DMS53 treated with DMSO at 0.1 percent for 48 hours (cell line): ENCODE measurements around the gene IMMP2L.

Experiments used
- DNase-seq: peaks from one replicate; lab custom pipeline; 2025; ENCODE audit not compliant: unreplicated experiment; lab: John Stamatoyannopoulos, UW

The IMMP2L gene

DNA sequence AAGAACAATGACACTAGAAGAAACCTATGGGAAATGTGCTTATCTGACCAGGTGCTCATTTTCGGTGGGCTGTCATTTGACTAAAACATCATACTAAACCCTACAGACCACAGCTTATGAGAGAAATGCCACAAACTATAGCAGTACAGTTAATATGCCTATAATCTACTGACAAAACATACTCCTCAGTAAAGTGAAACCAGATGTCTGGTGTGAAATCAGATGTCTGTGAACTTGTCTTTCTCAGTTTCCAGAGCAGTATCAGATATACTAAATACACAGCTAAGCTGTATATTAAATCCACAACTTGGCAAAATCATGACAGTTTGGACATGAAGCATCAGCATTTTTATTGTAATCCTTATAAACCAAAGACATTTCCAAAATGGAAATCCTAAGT, 3.3 kb downstream of the IMMP2L start:
- no peak for DNase-seq

DNA sequence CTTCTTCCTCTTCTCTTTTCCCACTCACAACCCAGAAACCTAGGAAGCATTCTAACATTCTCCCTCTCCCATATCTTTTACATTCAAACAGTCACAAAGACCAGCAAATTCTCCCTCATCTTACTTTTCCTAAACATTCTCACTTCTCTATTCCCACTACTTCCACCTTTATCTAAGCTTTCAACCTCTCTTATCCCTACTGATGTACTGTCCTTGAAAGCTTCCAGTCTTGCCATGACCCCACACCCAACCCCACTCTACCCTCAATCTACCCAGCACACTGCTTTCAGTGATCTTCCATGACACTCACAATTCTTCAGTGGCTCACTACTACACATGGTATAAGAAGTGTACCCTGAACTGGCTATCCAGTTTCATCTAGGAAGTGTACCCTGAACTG, 5.3 kb downstream of the IMMP2L start:
- DNase-seq = no peak

DNA sequence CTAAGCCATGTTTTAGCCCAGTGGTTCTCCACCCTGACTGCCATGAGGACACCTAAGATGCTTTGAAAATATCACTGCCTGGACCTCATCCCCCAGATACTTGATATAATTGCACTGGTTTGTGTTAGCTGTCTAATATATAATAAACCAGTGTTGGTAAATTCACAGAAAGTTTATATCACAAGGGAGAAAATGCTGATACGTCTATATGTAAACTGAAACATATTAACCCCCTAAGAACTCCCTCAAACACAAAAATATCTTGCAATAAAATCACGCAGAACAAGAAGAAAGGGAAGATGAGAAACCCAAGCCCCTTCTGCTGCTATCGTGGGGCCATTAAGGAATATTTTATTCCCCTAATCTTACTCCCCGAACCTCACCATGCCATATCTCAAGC, 8.2 kb downstream of the IMMP2L start:
- no peak for DNase-seq

DNA sequence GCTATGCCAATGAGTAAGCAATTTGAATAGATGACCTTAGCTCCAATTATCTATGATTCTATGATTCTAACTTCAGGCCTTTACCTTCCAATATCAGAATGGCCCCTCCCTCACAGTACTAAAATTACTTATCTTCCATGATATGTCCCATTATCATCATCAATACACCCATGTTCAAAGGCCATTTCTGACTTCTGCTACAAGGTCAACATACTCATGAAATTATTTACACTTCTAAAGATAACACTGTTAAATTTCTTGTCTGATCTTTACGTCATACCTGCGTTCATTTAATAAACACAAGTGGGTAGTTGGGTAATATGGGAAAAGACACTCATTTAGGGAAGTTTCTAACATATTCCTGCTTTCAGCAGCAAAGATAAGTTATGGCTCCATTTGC, 21.2 kb downstream of the IMMP2L start:
- DNase-seq = no peak

DNA sequence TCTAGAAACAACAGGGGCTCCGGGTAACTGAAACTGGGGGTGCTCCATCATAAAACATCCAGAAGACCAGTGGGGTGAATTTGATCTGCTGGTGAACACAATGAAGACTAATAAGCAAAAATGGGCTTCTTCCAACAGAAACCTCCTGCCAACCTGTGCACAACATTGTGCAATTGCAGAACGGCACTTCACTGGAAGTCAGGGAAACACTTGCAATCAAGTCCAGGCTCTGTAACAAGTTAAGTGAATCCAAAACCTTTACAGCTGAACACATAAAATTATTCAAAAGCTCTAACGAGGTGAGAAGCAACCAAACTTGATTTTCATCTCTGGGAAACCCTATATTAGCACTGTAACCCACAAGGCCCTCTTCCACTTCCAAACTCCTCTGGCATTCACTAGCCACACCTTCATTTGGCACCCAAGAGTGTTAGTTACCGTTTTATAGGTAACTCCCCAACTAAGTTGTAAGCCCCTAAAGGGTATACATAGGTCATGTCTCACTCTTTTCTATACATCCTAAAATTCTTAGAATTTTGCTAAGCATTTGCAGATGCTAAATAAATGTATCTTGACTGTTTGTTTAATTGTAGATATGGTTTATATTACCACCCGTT, 22.0 kb downstream of the IMMP2L start:
- DNase-seq = no peak

DNA sequence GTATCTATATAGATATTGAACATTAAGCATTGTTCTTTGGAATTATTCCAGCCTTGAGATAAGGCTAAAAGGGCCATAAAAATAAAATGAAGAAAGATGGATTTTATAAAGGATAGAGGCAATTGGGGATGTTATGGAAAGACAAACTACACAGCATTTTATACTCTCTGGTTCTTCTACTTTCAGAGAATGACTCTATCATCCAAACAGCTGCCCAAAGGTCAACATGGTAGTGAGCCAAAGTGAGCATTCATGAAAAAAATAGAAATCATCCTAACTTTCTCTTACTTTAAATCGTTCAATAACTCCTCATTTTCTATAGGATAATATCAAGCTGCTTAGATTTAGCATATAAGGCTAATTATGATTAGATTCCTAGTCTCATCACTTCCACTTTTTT, 25.2 kb downstream of the IMMP2L start:
- no peak for DNase-seq

DNA sequence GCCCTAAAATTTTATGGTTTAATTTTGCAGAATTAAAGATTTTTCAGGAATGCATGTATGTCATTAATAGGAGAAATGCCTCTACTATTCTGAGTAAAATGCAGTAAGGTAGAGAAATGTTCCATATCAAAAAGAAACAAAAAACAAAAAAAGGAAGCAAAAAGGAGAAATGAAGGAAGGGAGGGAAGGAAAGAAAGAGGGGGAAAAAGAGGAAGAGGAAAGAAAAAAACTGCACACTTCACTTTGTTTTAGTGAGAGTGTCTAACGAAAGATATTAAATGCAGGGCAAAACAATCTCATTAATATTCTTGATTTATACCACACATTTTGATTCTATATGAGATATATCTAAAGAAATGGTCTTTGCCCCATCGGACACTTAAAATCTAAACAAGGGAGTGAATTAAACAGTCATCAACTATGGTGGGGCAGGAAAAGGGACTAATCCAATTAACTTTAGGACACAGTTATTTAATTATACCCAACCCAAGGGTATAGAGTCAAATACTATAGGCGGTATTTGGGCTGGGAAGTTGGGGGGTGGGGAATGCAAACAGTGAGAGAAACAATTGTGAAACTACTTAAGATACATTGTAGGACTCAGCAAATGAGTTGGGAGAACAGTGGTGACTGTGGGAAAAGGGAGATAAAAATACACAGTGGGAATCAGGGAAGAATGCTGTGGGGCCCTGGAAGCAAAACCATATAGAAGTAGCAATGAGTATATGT, 27.0 kb downstream of the IMMP2L start:
- no peak for DNase-seq

DNA sequence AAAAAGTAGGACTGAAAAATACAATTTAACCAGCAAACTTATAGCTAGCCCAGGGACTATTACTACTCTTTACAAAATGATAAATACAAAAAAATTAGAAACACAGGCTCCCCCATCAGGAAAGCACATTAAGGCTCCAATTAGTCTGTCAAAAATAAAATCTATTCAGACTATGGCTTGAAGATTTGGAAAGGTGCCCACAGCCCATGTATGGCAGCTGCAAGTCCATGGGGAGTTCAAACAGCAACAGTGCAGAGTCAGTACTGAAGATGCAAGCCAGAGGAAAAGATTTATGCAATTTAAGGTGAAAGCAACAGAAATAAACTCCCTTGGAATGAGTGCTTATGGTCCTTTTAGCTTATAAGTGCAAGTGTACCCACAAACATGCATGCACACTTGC, 29.7 kb downstream of the IMMP2L start:
- no peak for DNase-seq

DNA sequence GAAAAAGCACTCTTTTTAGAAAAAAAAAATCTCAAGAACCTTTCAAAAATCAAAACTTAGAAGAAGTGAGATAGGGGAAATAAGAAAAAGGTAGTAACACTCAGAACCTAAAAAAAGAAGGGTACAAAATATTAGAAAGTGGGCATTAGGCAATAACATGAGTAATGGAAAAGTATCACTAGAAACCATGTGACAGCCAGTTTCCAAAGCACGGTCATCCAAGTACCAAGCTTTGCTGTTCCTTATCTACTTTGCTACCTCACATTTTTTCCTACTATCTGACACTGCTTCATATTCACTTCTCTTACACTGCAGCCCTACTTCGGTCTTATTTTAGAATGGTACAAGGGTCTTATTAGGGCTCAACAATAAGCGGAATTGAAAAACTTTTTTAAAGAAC, 30.3 kb downstream of the IMMP2L start:
- no peak for DNase-seq

DNA sequence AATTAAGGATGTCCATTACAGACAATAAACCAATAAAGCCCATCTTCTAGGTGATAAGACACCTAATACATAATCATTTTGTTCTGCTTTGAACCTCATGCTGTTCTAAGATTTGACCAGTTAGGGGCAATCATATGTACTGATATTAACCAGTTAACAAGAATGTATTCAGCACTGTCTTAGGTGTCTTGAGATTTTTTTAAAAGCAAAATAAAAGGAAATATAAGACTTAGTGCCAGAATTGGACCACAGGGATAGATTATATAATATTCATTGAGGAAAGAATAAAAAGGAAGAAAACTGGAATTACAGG, 32.0 kb downstream of the IMMP2L start:
- no peak for DNase-seq

DNA sequence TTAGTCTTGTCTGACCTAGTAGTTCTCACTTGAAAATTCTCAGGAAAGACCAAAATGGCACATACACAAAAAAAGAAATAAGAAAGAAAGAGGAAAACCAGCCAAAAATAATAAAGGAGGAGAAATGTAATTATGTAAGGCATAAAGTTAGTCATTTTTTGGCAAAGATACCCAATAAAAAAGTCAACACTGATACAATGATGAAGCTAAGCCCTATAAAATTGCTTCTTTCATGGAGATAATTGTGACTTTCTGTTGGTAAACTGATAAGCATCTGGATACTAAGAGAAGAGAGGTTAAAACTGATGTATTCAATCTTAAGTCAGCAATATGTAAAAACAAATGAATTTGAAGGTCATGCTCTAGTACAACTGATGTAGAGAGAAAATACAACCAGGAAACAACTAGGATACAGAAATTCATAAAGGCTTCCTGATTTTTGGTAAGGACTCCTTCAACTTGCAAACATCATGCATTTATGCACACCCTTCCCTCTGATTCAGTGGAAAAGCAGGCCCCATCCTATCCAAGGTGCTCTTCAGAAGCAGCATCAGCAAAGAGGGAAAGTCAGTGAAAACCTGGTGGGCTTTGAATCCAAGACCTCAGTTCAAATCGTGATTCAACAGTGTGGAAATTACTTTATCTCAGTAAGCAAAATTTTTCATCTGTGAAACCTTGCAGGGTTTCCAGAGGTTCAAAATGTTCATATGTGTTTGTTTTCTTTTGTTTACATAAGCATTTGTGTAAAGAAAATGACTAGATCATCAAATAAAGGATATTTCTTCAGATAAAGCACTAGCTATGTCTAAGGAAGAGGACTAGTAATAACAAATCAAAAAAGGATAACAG, 32.6 kb downstream of the IMMP2L start:
- peak; percentile 41 for DNase-seq

DNA sequence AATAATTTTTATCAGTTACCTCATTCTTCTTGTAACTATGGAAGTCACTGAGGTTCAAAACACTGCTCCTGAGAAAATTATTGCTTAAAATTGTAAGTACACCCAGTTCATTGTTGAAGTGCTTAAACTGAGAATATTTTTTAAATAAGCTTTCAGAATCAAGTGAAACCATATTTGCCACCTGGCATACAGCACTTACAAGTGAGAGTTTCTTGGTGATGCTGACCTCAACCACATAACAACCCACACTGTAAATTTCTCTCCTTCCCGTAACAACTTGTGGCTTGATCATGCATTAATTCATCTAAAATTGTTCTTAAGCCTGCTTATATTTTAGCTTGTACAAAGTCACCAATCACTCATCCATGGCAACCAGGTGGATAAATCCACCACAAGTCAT, 34.0 kb downstream of the IMMP2L start:
- no peak for DNase-seq

DNA sequence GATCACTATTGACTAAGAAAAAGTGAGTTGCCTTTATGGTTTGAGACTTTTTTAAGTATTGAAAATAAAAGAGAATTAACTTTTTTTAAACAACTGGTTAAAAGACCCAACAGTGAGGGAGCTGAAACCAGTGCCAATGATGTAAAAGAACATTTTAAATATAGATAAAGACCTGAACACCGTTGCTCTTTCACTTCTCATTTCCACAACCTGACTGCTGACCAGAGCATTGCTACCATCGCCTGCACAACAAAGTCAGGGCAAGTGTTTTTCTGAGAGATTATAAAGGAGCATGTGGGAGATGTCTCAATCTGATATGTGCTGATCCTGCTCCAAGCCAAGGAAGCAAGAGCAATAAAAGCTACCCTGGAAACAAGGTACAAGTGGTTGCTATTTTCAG, 34.7 kb downstream of the IMMP2L start:
- DNase-seq = no peak

DNA sequence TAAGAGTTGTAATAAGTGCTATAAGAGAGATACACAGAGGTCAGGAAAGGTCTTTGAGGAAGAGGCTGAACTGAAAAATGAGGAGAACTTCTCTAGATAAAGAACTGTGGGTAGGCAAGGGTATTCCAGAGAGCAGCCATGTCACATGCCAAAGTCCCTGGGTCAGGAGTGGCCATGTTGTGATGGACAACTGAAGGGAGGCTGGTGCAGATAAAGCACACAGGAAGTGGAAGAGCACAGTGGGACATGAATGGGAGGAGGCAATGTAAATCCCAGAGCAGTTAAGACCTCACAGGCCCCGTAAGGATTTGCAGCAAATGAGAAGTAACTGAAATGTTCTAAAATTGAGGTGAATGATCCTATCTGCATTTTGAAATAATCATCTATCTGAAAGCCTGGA, 37.2 kb downstream of the IMMP2L start:
- DNase-seq = no peak

DNA sequence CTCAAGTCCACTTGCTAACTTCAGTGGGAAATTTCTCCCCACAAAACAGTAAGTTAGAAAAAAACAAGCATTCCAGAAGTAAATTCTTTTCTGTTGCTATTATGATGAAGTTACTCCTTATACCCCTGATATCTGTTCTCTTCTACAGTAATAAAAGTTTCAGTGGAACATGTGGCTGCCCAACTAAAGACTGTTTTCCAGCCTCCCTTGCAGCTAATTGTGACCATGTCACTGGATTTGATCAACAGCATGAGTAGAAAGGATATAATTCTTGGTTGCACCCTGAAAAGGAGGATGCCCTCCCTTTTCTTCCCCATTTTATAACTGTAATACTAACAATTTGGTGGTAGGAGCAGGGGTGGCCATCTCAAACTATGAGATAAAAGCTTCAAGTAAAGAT, 40.6 kb downstream of the IMMP2L start:
- DNase-seq = no peak

DNA sequence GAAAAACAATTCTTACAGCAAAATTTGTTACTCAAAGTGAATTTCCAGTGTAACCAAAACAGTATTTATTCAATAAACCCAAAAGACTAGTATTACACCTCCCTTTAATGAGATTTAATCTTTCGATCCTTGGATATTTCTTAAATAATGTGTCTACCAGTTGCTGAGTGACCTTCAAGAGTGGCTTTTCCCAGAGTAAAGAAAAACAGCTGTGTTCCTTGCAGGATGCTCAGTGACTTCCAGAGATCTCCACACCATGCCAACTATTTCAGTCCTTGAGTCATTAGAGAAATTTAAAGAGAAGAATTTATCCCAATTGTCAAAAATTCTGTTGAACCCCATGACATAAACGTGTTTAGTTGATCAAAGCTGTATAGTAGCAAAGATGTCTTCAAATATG, 44.0 kb downstream of the IMMP2L start:
- no peak for DNase-seq

DNA sequence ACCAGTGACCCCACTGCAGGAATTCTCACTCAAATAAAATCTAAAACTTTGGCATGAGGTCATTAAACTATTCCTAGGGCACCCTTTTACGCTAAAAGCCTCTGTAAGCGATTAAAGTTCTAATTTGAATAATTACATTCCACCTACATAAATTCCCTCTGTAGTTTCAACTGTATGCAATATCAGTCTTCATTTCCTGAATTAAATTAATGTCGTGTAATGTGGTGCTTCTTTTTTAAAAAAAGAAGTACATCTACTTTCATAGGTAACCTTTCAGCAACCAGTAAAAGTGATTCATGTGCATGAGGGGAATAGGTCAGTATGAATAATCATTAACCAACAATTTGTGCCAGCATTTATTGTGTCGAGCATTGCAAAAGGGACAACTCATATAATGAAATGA, 44.7 kb downstream of the IMMP2L start:
- no peak for DNase-seq

DNA sequence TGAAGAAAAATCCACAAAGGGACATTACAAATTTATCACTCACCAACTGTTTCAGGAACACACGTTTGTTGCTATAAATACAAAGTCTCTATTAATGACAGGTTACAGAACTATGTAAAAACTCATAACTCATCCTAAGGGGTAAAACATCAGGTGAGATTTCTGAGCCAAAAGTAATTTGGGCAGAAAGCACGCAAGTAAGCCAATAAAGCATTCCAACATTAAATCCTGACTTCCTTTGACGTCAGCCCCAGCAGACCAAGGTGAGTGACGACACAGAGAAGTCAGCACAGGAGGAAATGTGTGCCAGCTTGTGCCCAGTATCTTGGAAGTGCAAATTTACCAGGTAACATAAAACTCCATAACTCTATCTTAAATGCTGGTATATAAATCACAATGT, 45.7 kb downstream of the IMMP2L start:
- DNase-seq = no peak

DNA sequence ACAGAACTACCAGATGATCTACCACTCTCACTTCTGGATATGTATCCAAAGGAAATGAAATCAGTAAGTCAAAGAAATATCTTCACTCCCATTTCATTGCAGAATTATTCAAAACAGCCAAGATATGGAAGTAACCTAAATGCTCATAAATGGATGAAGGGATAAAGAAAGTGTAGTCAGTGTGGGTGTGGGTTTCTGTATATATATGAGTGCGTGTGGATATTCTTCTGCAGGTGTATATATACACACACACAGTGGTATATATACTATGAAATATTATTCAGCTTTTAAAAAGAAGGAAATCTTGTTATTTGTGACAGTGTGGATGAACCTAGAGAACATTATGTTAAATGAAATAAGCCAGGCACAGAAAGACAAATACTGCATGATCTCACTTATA, 48.7 kb downstream of the IMMP2L start:
- DNase-seq = no peak

DNA sequence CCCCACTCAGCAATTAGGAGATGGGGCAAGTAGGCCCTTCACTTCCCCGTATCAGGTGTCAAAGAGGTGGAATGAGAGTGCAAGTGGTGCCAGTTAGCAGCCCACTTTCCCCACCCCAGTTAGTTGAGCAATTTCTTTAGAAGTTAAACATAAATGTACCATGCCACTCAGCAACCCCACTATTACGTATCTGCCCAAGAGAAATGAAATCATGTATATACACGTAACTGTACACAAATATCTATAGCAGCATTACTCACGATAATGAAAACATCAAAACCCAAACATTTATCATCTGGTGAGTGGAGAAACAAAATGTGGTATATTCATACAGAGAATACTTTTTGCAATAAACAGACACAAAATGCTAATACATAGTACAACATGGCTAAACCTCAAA, 50.4 kb downstream of the IMMP2L start:
- DNase-seq = no peak

DNA sequence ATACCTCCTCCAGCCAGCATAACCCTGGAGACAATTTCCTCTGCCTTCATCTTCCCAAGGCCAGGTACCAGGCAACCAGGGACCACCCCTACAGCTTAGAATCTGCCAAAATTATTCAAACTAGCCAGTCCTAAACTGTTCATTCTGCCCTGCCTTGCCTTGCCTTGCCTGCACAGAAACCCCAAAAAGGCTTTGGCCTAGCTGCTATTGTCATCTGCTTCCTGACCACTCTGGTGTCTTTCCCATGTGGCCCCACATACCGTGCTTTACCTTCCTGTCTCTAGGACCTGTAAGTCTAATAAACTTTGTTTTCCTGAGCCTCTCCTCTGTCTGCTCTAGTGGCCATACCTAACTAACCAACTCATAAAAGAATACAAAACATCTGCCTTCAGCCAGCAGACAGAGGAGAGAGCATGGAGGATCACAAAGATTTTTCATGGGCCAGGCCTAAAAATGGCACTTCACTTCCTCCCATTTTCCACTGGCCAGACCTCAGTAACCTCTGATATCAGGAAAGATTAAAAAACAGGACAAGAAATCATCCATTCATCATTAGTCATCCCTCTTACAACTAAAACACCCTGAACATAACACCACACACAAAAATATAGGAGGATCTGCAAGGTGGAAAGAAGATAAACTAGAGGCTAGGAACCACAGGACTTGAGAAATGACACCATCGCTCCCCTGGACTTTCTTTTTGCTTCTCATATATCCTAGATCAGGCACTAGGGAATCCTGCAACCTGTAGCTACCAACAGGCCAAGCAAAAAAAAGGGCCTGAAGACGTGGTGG, 51.5 kb downstream of the IMMP2L start:
- DNase-seq = no peak

DNA sequence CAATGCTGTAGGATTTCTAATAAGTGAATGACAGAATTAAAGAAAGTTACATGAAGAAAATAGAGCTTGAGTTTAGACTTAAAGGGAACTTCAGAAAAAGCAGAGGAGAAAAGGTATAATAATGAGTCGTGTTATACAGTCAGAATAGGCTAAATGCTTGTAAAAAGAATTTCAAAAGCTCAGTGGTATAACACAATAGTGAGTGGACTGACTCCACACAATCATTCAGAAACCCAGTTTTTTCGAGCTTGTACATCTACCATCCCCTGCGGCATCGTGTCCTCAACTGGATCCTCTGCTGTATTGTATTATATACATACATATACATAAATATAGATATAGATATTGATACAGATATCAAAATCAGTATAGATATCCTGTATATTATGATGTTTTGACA, 52.2 kb downstream of the IMMP2L start:
- DNase-seq = no peak
